ENCODE data around the gene CCN6. TPM values are rescaled to one million over a fixed set of nuclear protein-coding genes. Genes with fewer than 3 reads are reported as not detected.
A peak's percentile ranks its signal among the peaks of the same experiment; 100 is the strongest.

The CCN6 gene
- not detected for total RNA-seq

- DNase-seq (ENCODE audit: low spot score in 2 of 2), result no peak
- no peak within 1 kb of the TSS for H3K27ac Mint-ChIP-seq
- no peaks in the 10 kb centered on the region for H3K9me3 Mint-ChIP-seq
- H3K36me3 Mint-ChIP-seq, result no peaks in the 10 kb centered on the region
- no peak for ATAC-seq
Observed at GRCh38 chr6:112054001-112054400, at the start of gene CCN6. TSS of gene CCN6 (plus strand) at chr6:112054104. CDS start at chr6:112054358, 254 bp downstream.

GRCh38 chr6:112004201-112005012 is 49.5 kb upstream of the CCN6 start:
- Mint-ChIP-seq H3K36me3 (no peaks in the 10 kb centered on the region), H3K9me3 (peaks cover 0 to 4% of the 10 kb centered on the region in 2 donors), H3K27ac (no peak overlapping the region)
- DNase-seq (ENCODE audit: low spot score in 2 of 2) (no peak), ATAC-seq (no peak)

GRCh38 chr6:112005013-112005371 is 48.9 kb upstream of the CCN6 start:
- H3K36me3 Mint-ChIP-seq, result no peaks in the 10 kb centered on the region
- DNase-seq (ENCODE audit: low spot score in 2 of 2) (no peak), ATAC-seq (no peak)
- H3K9me3 Mint-ChIP-seq, result peaks cover 0 to 4% of the 10 kb centered on the region in 2 donors
- H3K27ac Mint-ChIP-seq, result no peak overlapping the region

GRCh38 chr6:112007254-112007653 is 46.6 kb upstream of the CCN6 start:
- DNase-seq (ENCODE audit: low spot score in 2 of 2), result no peak
- H3K9me3 Mint-ChIP-seq, result peaks cover 0 to 4% of the 10 kb centered on the region in 2 donors
- no peak for ATAC-seq
- H3K36me3 Mint-ChIP-seq, result no peaks in the 10 kb centered on the region
- H3K27ac Mint-ChIP-seq, result no peak overlapping the region

GRCh38 chr6:112007805-112008204 is 46.1 kb upstream of the CCN6 start:
- H3K27ac Mint-ChIP-seq, result no peak overlapping the region
- peak in 1 of 2 donors; percentile 31 for ATAC-seq

GRCh38 chr6:112008482-112008881 is 45.4 kb upstream of the CCN6 start:
- Mint-ChIP-seq H3K27ac (peak overlapping the region in 1 of 2 donors; percentile 1), H3K36me3 (no peaks in the 10 kb centered on the region)
- ATAC-seq, result no peak

More at GRCh38 chr6:112007805-112008204, 46.1 kb upstream of the CCN6 start:
- no peak for DNase-seq (ENCODE audit: low spot score in 2 of 2)
- Mint-ChIP-seq H3K36me3 (no peaks in the 10 kb centered on the region), H3K9me3 (peaks cover 0 to 4% of the 10 kb centered on the region in 2 donors)

GRCh38 chr6:112010328-112010727 is 43.6 kb upstream of the CCN6 start:
- DNase-seq (ENCODE audit: low spot score in 2 of 2), result no peak
- peak overlapping the region in 1 of 2 donors; percentile 9 for H3K27ac Mint-ChIP-seq
- ATAC-seq, result peak; percentile 60 to 67
- peaks cover 0 to 4% of the 10 kb centered on the region in 2 donors for H3K9me3 Mint-ChIP-seq
- no peaks in the 10 kb centered on the region for H3K36me3 Mint-ChIP-seq

More at GRCh38 chr6:112008482-112008881, 45.4 kb upstream of the CCN6 start:
- DNase-seq (ENCODE audit: low spot score in 2 of 2), result no peak
- peaks cover 0 to 4% of the 10 kb centered on the region in 2 donors for H3K9me3 Mint-ChIP-seq

- H3K9me3 Mint-ChIP-seq, result no peaks in the 10 kb centered on the region
- DNase-seq (ENCODE audit: low spot score in 2 of 2) (no peak), ATAC-seq (no peak)
- H3K36me3 Mint-ChIP-seq, result no peaks in the 10 kb centered on the region
- H3K27ac Mint-ChIP-seq, result no peak overlapping the region
Observed at GRCh38 chr6:112013051-112013450, 40.9 kb upstream of the CCN6 start.

GRCh38 chr6:112014483-112014882 is 39.4 kb upstream of the CCN6 start:
- DNase-seq (ENCODE audit: low spot score in 2 of 2) (no peak), ATAC-seq (no peak)
- Mint-ChIP-seq H3K36me3 (no peaks in the 10 kb centered on the region), H3K9me3 (no peaks in the 10 kb centered on the region), H3K27ac (no peak overlapping the region)

- DNase-seq (ENCODE audit: low spot score in 2 of 2), result no peak
- H3K36me3 Mint-ChIP-seq, result no peaks in the 10 kb centered on the region
- peak in 1 of 2 donors; percentile 0 for ATAC-seq
- peak overlapping the region; percentile 77 to 94 for H3K27ac Mint-ChIP-seq
- no peaks in the 10 kb centered on the region for H3K9me3 Mint-ChIP-seq
Observed at GRCh38 chr6:112015725-112016124, 38.2 kb upstream of the CCN6 start.

GRCh38 chr6:112016320-112016719 is 37.6 kb upstream of the CCN6 start:
- Mint-ChIP-seq H3K27ac (peak overlapping the region; percentile 77 to 94), H3K9me3 (no peaks in the 10 kb centered on the region), H3K36me3 (no peaks in the 10 kb centered on the region)
- peak; percentile 86 to 90 for ATAC-seq
- peak; percentile 51 to 80 for DNase-seq (ENCODE audit: low spot score in 2 of 2)

- DNase-seq (ENCODE audit: low spot score in 2 of 2) (no peak), ATAC-seq (peak; percentile 77 to 87)
- H3K27ac Mint-ChIP-seq, result peak overlapping the region; percentile 77 to 94
- no peaks in the 10 kb centered on the region for H3K36me3 Mint-ChIP-seq
- no peaks in the 10 kb centered on the region for H3K9me3 Mint-ChIP-seq
Observed at GRCh38 chr6:112017169-112017568, 36.7 kb upstream of the CCN6 start.

GRCh38 chr6:112017760-112018537 is 36.0 kb upstream of the CCN6 start:
- peaks cover 0 to under 1% of the 10 kb centered on the region in 2 donors for H3K36me3 Mint-ChIP-seq
- ATAC-seq (no peak), DNase-seq (ENCODE audit: low spot score in 2 of 2) (no peak)
- H3K9me3 Mint-ChIP-seq, result peaks cover 0 to 4% of the 10 kb centered on the region in 2 donors
- H3K27ac Mint-ChIP-seq, result peak overlapping the region in 1 of 2 donors; percentile 77

- DNase-seq (ENCODE audit: low spot score in 2 of 2), result no peak
- ATAC-seq, result no peak
- peaks cover 0 to 9% of the 10 kb centered on the region in 2 donors for H3K36me3 Mint-ChIP-seq
- H3K27ac Mint-ChIP-seq, result no peak overlapping the region
- H3K9me3 Mint-ChIP-seq, result peaks cover 4 to 12% of the 10 kb centered on the region in 2 donors
Observed at GRCh38 chr6:112018619-112019416, 35.1 kb upstream of the CCN6 start.

- peaks cover 9 to 17% of the 10 kb centered on the region in 2 donors for H3K9me3 Mint-ChIP-seq
- DNase-seq (ENCODE audit: low spot score in 2 of 2), result no peak
- H3K27ac Mint-ChIP-seq, result no peak overlapping the region
- ATAC-seq, result no peak
- H3K36me3 Mint-ChIP-seq, result peaks cover 5 to 17% of the 10 kb centered on the region in 2 donors
Observed at GRCh38 chr6:112019589-112019988, 34.3 kb upstream of the CCN6 start.

GRCh38 chr6:112021691-112022310 is 32.1 kb upstream of the CCN6 start:
- H3K36me3 Mint-ChIP-seq, result peaks cover 15 to 27% of the 10 kb centered on the region in 2 donors
- peaks cover 16 to 25% of the 10 kb centered on the region in 2 donors for H3K9me3 Mint-ChIP-seq
- DNase-seq (ENCODE audit: low spot score in 2 of 2), result no peak
- no peak for ATAC-seq
- no peak overlapping the region for H3K27ac Mint-ChIP-seq
